Erythroblast (primary cell): ENCODE measurements around the gene NCS1.

Source experiments
- GATA1 ChIP-seq: IDR thresholded peaks from 2 replicates; pipeline ENCODE4 v1.6.1; 2011; ENCODE audit warnings: low read depth, mild to moderate bottlenecking, control low read depth, low read length, moderate library complexity
- POLR2A ChIP-seq: IDR thresholded peaks from 2 replicates; pipeline ENCODE4 v1.6.1; 2011; ENCODE audit warnings: mild to moderate bottlenecking, low read length

DNA sequence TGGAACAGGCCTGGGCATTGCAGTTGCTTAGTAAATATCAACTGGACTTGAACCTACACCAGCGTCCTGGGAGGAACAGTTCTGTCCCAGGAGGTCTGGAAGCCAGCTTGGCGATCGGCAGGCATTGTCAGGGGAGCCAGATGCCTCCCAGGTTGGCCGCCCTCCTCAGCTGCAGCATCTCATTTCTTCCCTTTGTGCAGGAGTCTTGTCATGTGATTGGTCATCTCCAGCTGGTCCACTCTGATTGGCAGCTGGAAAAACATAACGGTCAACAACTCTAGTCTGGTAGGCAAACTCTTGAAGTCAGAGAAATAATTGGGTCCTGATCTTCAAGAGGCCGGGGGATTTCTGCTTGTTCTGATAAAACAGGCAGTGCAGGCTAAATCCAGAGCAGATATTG is 29.6 kb upstream of the NCS1 start:
- TF ChIP-seq POLR2A = no peak
- TF ChIP-seq GATA1 = no peak
